PC-3 (cell line): ENCODE data around the gene AKR7A2. TPM values are rescaled to one million over a fixed set of nuclear protein-coding genes. Genes with fewer than 3 reads are reported as not detected.

Experiments used
- ATAC-seq: fragments of 200-7000 bp; cut with Tn5 transposase; 2 replicates; pipeline ENCODE4 v1.9.1; 2020; ENCODE audit warnings: mild to moderate bottlenecking, moderate library complexity
- BruUV-seq: library from RNA; stranded (reverse); fragments of 400-500 nt; replicated peaks from 2 replicates; lab custom pipeline; 2021; lab: Mats Ljungman, UMichigan
- CTCF ChIA-PET: fragments of 300-600 bp; sonication (Branson Sonifier 250); formaldehyde crosslinking; loops from one replicate; lab custom pipeline; 2022; ENCODE audit warnings: antibody characterized with exemption; lab: Charles Lee
- POLR2A ChIA-PET: fragments of 300-600 bp; sonication (Branson Sonifier 250); formaldehyde crosslinking; loops from one replicate; lab custom pipeline; 2022; ENCODE audit warnings: antibody characterized with exemption; ENCODE audit not compliant: unreplicated experiment; lab: Charles Lee
- DNase-seq: peaks from one replicate; pipeline ENCODE4 v3.0.0-alpha.2; 2015
- H2AFZ ChIP-seq: fragments of 300-600 bp; sonication (generic); 2 replicates; pipeline ENCODE4 v1.6.0; 2016; ENCODE audit warnings: antibody characterized with exemption, low read length
- H3F3A ChIP-seq: fragments of 300-600 bp; sonication (generic); one replicate; pipeline ENCODE4 v1.6.0; 2017; ENCODE audit warnings: antibody characterized with exemption, low read length, control low read depth, mild to moderate bottlenecking; ENCODE audit not compliant: unreplicated experiment
- H3K27ac ChIP-seq: fragments of 300-600 bp; sonication (generic); 2 replicates; pipeline ENCODE4 v1.5.1; 2016; ENCODE audit warnings: mild to moderate bottlenecking, low read length
- H3K27me3 ChIP-seq: fragments of 300-600 bp; sonication (generic); 2 replicates; pipeline ENCODE4 v1.6.1; 2016; ENCODE audit warnings: low read length, mixed read lengths
- H3K36me3 ChIP-seq: fragments of 300-600 bp; sonication (generic); 2 replicates; pipeline ENCODE4 v1.6.1; 2016; ENCODE audit warnings: low read depth, mixed run types, low read length, mixed read lengths
- H3K4me1 ChIP-seq: fragments of 300-600 bp; sonication (generic); 2 replicates; pipeline ENCODE4 v1.5.1; 2016; ENCODE audit warnings: low read length; ENCODE audit not compliant: insufficient read depth
- H3K4me2 ChIP-seq: fragments of 300-600 bp; sonication (generic); 2 replicates; pipeline ENCODE4 v1.6.0; 2016; ENCODE audit warnings: low read length
- H3K4me3 ChIP-seq: fragments of 300-600 bp; sonication (generic); 2 replicates; pipeline ENCODE4 v1.5.1; 2016; ENCODE audit warnings: mild to moderate bottlenecking, low read length, mixed read lengths
- H3K79me2 ChIP-seq: fragments of 300-600 bp; sonication (generic); 2 replicates; pipeline ENCODE4 v1.6.1; 2017; ENCODE audit warnings: low read length, mixed read lengths
- H3K9ac ChIP-seq: fragments of 300-600 bp; sonication (generic); 2 replicates; pipeline ENCODE4 v1.6.0; 2016; ENCODE audit warnings: mild to moderate bottlenecking, low read length
- H3K9me2 ChIP-seq: fragments of 300-600 bp; sonication (generic); replicated peaks from 2 replicates; pipeline ENCODE4 v1.6.1; 2016; ENCODE audit warnings: mixed run types, low read length, mixed read lengths
- H3K9me3 ChIP-seq: fragments of 300-600 bp; sonication (generic); 2 replicates; pipeline ENCODE4 v1.6.1; 2016; ENCODE audit warnings: low read length, mixed read lengths
- H4K20me1 ChIP-seq: fragments of 300-600 bp; sonication (generic); 2 replicates; pipeline ENCODE4 v1.6.1; 2016; ENCODE audit warnings: low read length, mixed read lengths
- EZH2 ChIP-seq: fragments of 300-600 bp; sonication (generic); IDR thresholded peaks from one replicate; pipeline ENCODE4 v1.6.1; 2017; ENCODE audit warnings: antibody characterized with exemption, mild to moderate bottlenecking, low read length; ENCODE audit not compliant: unreplicated experiment
- EZH2phosphoT487 ChIP-seq: fragments of 300-600 bp; sonication (generic); IDR thresholded peaks from 2 replicates; pipeline ENCODE4 v1.6.1; 2018; ENCODE audit warnings: mild to moderate bottlenecking, antibody characterized with exemption, low read length, borderline replicate concordance
- intact Hi-C: fragments of 100-400 bp; cut with micrococcal nuclease; formaldehyde crosslinking; loops from 2 replicates; pipeline ENCODE4 v1.9.0; 2023
- total RNA-seq: library from RNA; depleted of rRNA; stranded (reverse); fragments of >200 nt; gene quantifications from 2 replicates; pipeline ENCODE4 v1.2.3, GENCODE V29; 2014
- TF ChIP-seq, protein P1 (sequence below): fragments of 300-600 bp; sonication (generic); conservative IDR thresholded peaks from 2 replicates; pipeline ENCODE4 v1.5.1; 2017; ENCODE audit warnings: antibody characterized with exemption, low read depth, mild to moderate bottlenecking, low read length

Gene AKR7A2
- total RNA-seq, 1 experiment from 2014 or later: 63.3 TPM

DNA sequence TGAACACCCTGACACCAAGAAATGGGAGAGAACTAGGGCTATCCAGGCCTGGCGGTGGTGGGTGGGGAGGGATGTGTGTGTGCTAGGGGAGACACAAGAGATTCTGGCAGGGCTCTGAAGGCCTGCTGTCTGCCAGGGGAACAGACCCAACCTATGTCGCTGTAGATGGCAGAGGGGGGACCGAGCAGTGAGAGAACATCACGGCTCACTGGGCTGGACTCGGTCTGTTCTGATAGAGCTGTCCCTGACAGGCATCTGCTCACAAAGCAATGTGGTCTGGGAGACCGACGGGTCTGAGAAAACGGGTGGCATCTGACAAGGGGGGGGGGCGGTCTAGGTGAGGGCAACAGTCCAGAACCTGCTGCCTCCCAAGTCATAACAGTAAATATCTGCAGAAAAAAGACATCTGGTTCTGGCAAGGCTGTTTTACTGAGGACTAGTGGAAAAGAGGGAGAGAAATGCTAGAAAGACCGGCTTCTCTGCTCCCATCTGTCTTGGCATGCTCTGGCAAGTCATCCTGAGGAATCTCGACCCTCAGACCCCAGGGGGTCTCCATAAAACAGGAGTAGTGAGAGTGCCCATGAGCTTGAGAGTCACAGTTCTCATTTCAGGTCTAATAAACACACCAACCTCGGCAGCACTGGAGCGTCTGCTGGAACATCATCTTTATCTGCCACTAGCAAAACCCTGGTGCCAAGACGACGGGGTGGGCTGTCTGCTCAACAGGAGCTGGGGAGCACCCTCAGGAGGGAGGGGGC is 36.7 kb upstream of the AKR7A2 start:
- Histone ChIP-seq H3K27ac (no peak overlapping the region), H2AFZ (no peak overlapping the region), H3F3A (no peaks in the 10 kb centered on the region), H3K9ac (no peak overlapping the region), H3K9me3 (no peaks in the 10 kb centered on the region), H4K20me1 (no peaks in the 10 kb centered on the region), H3K27me3 (no peaks in the 10 kb centered on the region), H3K79me2 (no peaks in the 10 kb centered on the region), H3K4me2 (no peak overlapping the region), H3K9me2 (no peaks in the 10 kb centered on the region), H3K4me3 (no peak overlapping the region), H3K36me3 (peaks cover 5% of the 10 kb centered on the region; the same call in 1 of the 2 replicates), H3K4me1 (no peaks in the 10 kb centered on the region)
- ChIA-PET POLR2A (no interaction called here), CTCF (no interaction called here)
- DNase-seq (no peak), ATAC-seq (no peak)
- BruUV-seq: no TSS peak
- TF ChIP-seq, protein P1, sequence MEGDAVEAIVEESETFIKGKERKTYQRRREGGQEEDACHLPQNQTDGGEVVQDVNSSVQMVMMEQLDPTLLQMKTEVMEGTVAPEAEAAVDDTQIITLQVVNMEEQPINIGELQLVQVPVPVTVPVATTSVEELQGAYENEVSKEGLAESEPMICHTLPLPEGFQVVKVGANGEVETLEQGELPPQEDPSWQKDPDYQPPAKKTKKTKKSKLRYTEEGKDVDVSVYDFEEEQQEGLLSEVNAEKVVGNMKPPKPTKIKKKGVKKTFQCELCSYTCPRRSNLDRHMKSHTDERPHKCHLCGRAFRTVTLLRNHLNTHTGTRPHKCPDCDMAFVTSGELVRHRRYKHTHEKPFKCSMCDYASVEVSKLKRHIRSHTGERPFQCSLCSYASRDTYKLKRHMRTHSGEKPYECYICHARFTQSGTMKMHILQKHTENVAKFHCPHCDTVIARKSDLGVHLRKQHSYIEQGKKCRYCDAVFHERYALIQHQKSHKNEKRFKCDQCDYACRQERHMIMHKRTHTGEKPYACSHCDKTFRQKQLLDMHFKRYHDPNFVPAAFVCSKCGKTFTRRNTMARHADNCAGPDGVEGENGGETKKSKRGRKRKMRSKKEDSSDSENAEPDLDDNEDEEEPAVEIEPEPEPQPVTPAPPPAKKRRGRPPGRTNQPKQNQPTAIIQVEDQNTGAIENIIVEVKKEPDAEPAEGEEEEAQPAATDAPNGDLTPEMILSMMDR: no peak
- TF ChIP-seq EZH2: no peak
- no peak for TF ChIP-seq EZH2phosphoT487
- intact Hi-C loops: no loop called here

GRCh38 chr1:19347533-19348172 is 35.7 kb upstream of the AKR7A2 start:
- Histone ChIP-seq H3K9me2 (no peaks in the 10 kb centered on the region), H3K36me3 (peaks cover 5% of the 10 kb centered on the region; the same call in 1 of the 2 replicates), H2AFZ (no peak overlapping the region), H3F3A (no peaks in the 10 kb centered on the region), H3K79me2 (no peaks in the 10 kb centered on the region), H3K9ac (no peak overlapping the region), H3K4me2 (no peak overlapping the region), H3K4me3 (no peak overlapping the region), H4K20me1 (no peaks in the 10 kb centered on the region), H3K4me1 (no peaks in the 10 kb centered on the region), H3K27ac (no peak overlapping the region), H3K27me3 (no peaks in the 10 kb centered on the region), H3K9me3 (no peaks in the 10 kb centered on the region)
- ATAC-seq (no peak), DNase-seq (no peak)
- TF ChIP-seq EZH2phosphoT487 (no peak), EZH2 (no peak)
- TF ChIP-seq, protein P1: no peak
- BruUV-seq: no TSS peak
- intact Hi-C loops: no loop called here
- CTCF ChIA-PET: no interaction called here
- POLR2A ChIA-PET: no interaction called here

DNA sequence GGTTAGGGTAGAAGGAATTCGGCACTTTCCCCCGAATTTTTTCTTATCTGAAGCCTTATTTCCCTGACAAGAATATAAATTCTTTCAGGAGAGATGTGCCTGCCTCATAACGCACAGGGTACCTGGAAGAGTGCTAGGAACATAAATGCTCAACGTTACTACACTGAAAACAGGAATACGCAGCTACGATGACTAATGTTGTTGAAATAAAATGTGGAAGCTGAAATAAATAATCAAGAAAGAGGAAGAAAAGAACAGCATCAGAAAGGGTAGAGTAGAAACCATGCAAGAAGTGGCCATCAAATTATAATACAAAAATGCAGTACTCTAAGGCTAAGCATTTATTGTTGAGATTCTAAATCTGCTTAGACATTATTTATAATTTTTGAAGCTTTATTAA is 34.1 kb upstream of the AKR7A2 start:
- no peak overlapping the region for H3K9ac ChIP-seq
- H3K9me2 ChIP-seq: no peaks in the 10 kb centered on the region
- TF ChIP-seq EZH2: no peak
- TF ChIP-seq EZH2phosphoT487: no peak
- TF ChIP-seq, protein P1: no peak
- H3K27ac ChIP-seq: no peak overlapping the region
- H2AFZ ChIP-seq: no peak overlapping the region
- H3K4me1 ChIP-seq: no peaks in the 10 kb centered on the region
- H3K4me3 ChIP-seq: no peak overlapping the region
- no peak overlapping the region for H3K4me2 ChIP-seq
- no peaks in the 10 kb centered on the region for H3K9me3 ChIP-seq
- ATAC-seq (no peak), DNase-seq (no peak)
- peaks cover 2% of the 10 kb centered on the region; the same call in 1 of the 2 replicates for H3K36me3 ChIP-seq
- no TSS peak for BruUV-seq
- no peaks in the 10 kb centered on the region for H3K79me2 ChIP-seq
- ChIA-PET POLR2A (no interaction called here), CTCF (interaction anchor here (0.6 kb wide), 1 partner anchor 305 kb away, joined by 7 read pairs; no protein-coding TSS in a partner anchor)
- H3F3A ChIP-seq: no peaks in the 10 kb centered on the region
- H4K20me1 ChIP-seq: no peaks in the 10 kb centered on the region
- intact Hi-C loops: no loop called here
- no peaks in the 10 kb centered on the region for H3K27me3 ChIP-seq
